PC-9 (cell line): Measurements from ENCODE around the gene KLHDC8A. TPM values are rescaled to one million over a fixed set of nuclear protein-coding genes. Genes with fewer than 3 reads are reported as not detected.

ENCODE experiments used
- BruUV-seq: library from RNA; stranded (reverse); fragments of 400-500 nt; replicated peaks from 2 replicates; lab custom pipeline; 2021; lab: Mats Ljungman, UMichigan
- CTCF ChIA-PET: fragments of 300-600 bp; sonication (Branson Sonifier 250); formaldehyde crosslinking; loops from one replicate; lab custom pipeline; 2022; ENCODE audit warnings: antibody characterized with exemption; lab: Charles Lee
- POLR2A ChIA-PET: fragments of 300-600 bp; sonication (Branson Sonifier 250); formaldehyde crosslinking; loops from one replicate; lab custom pipeline; 2022; ENCODE audit warnings: antibody characterized with exemption; ENCODE audit not compliant: unreplicated experiment; lab: Charles Lee
- DNase-seq, 2 experiments: peaks; one replicate each; pipeline versions ENCODE4 v3.0.0 to v3.0.0-alpha.2; 2015 to 2022; ENCODE audit warnings: mixed read lengths in 1 of 2
- H2AFZ ChIP-seq: fragments of 200-600 bp; sonication (generic); 2 replicates; pipeline ENCODE4 v1.8.1; 2017; ENCODE audit warnings: antibody characterized with exemption
- H3F3A ChIP-seq: fragments of 200-600 bp; sonication (generic); 2 replicates; pipeline ENCODE4 v1.8.1; 2017; ENCODE audit warnings: antibody characterized with exemption, mild to moderate bottlenecking, low read depth; ENCODE audit not compliant: insufficient read depth
- H3K27ac ChIP-seq: fragments of 200-600 bp; sonication (generic); 2 replicates; pipeline ENCODE4 v1.6.1; 2016; ENCODE audit warnings: mixed run types
- H3K27me3 ChIP-seq: fragments of 200-600 bp; sonication (generic); 2 replicates; pipeline ENCODE4 v1.6.1; 2016; ENCODE audit warnings: low read depth, mixed run types; ENCODE audit not compliant: insufficient read depth
- H3K36me3 ChIP-seq: fragments of 200-600 bp; sonication (generic); 2 replicates; pipeline ENCODE4 v1.6.1; 2016; ENCODE audit warnings: low read depth, mixed run types
- H3K4me1 ChIP-seq: fragments of 200-600 bp; sonication (generic); replicated peaks from 2 replicates; pipeline ENCODE4 v1.6.1; 2016; ENCODE audit warnings: mixed run types; ENCODE audit not compliant: insufficient read depth
- H3K4me2 ChIP-seq: fragments of 200-600 bp; sonication (generic); 2 replicates; pipeline ENCODE4 v1.6.1; 2017; ENCODE audit warnings: mixed run types
- H3K4me3 ChIP-seq: fragments of 200-600 bp; sonication (generic); 2 replicates; pipeline ENCODE4 v1.6.1; 2016; ENCODE audit warnings: mixed run types
- H3K79me2 ChIP-seq: fragments of 200-600 bp; sonication (generic); 2 replicates; pipeline ENCODE4 v1.6.1; 2017; ENCODE audit warnings: low read depth, mixed run types
- H3K9me2 ChIP-seq: fragments of 200-600 bp; sonication (generic); 2 replicates; pipeline ENCODE4 v1.8.1; 2017; ENCODE audit warnings: mild to moderate bottlenecking; ENCODE audit not compliant: insufficient read depth
- H3K9me3 ChIP-seq: fragments of 200-600 bp; sonication (generic); 2 replicates; pipeline ENCODE4 v1.8.1; 2016; ENCODE audit warnings: low read depth; ENCODE audit not compliant: insufficient read depth
- H4K20me1 ChIP-seq: fragments of 200-600 bp; sonication (generic); 2 replicates; pipeline ENCODE4 v1.8.1; 2017; ENCODE audit not compliant: insufficient read depth
- CTCF ChIP-seq: fragments of 200-600 bp; sonication (generic); conservative IDR thresholded peaks from 2 replicates; pipeline ENCODE4 v1.6.1; 2017; ENCODE audit warnings: mixed run types, antibody characterized with exemption, mild to moderate bottlenecking, moderate library complexity
- EZH2 ChIP-seq: fragments of 200-600 bp; sonication (generic); IDR thresholded peaks from 2 replicates; pipeline ENCODE4 v1.8.0; 2017; ENCODE audit warnings: antibody characterized with exemption, low read depth
- intact Hi-C: fragments of 100-400 bp; cut with micrococcal nuclease; formaldehyde crosslinking; loops from one replicate; pipeline ENCODE4 v1.10.0; 2022; ENCODE audit not compliant: unreplicated experiment
- total RNA-seq: library from RNA; stranded (reverse); gene quantifications from 2 replicates; pipeline ENCODE4 v1.2.3, GENCODE V29; 2021

KLHDC8A gene
- total RNA-seq, 1 experiment from 2014 or later = not detected

- Histone ChIP-seq H3F3A (no peaks in the 10 kb centered on the region), H4K20me1 (no peaks in the 10 kb centered on the region), H3K9me2 (no peaks in the 10 kb centered on the region), H3K36me3 (no peaks in the 10 kb centered on the region), H2AFZ (no peak overlapping the region), H3K4me1 (peaks cover 8% of the 10 kb centered on the region), H3K9me3 (no peaks in the 10 kb centered on the region), H3K27ac (no peak overlapping the region), H3K4me3 (no peak overlapping the region), H3K27me3 (peaks cover 6% of the 10 kb centered on the region), H3K79me2 (no peaks in the 10 kb centered on the region), H3K4me2 (no peak overlapping the region)
- intact Hi-C loops = loop anchor here (5.0 kb wide), 1 partner anchor 58 kb away; no protein-coding TSS in a partner anchor
- no TSS peak for BruUV-seq
- ChIA-PET POLR2A (no interaction called here), CTCF (no interaction called here)
- DNase-seq = no peak
- TF ChIP-seq CTCF (no peak), EZH2 (no peak)
Observed at GRCh38 chr1:205339197-205339702, 17.5 kb downstream of the KLHDC8A start.

GRCh38 chr1:205338011-205338410 is 18.7 kb downstream of the KLHDC8A start:
- TF ChIP-seq CTCF (no peak), EZH2 (no peak)

GRCh38 chr1:205337481-205337880 is 19.2 kb downstream of the KLHDC8A start:
- ChIA-PET POLR2A (interaction anchor here (0.5 to 0.7 kb wide), 2 partner anchors 791 to 1430 kb away, joined by 3 to 4 read pairs; no protein-coding TSS in a partner anchor), CTCF (interaction anchor here (1.2 to 2.8 kb wide), 2 partner anchors 62 to 147 kb away, joined by 3 to 14 read pairs; no protein-coding TSS in a partner anchor)
- Histone ChIP-seq H2AFZ (no peak overlapping the region), H3K9me3 (no peaks in the 10 kb centered on the region), H3K4me3 (no peak overlapping the region), H3F3A (no peaks in the 10 kb centered on the region), H3K79me2 (no peaks in the 10 kb centered on the region), H3K4me2 (no peak overlapping the region), H3K9me2 (no peaks in the 10 kb centered on the region), H3K27me3 (peaks cover 3% of the 10 kb centered on the region; the same call in 1 of the 2 replicates), H4K20me1 (no peaks in the 10 kb centered on the region), H3K4me1 (peaks cover 8% of the 10 kb centered on the region), H3K36me3 (no peaks in the 10 kb centered on the region), H3K27ac (no peak overlapping the region)
- BruUV-seq = no TSS peak
- intact Hi-C loops = loop anchor here (5.0 kb wide), 1 partner anchor 60 kb away; no protein-coding TSS in a partner anchor
- no peak for DNase-seq
- TF ChIP-seq CTCF (no peak), EZH2 (no peak)

More at GRCh38 chr1:205338011-205338410, 18.7 kb downstream of the KLHDC8A start:
- H3K9me3 ChIP-seq = no peaks in the 10 kb centered on the region
- no peaks in the 10 kb centered on the region for H3K79me2 ChIP-seq
- BruUV-seq = no TSS peak
- H3K4me1 ChIP-seq = peaks cover 8% of the 10 kb centered on the region
- H3F3A ChIP-seq = no peaks in the 10 kb centered on the region
- peaks cover 3% of the 10 kb centered on the region; the same call in 1 of the 2 replicates for H3K27me3 ChIP-seq
- H3K9me2 ChIP-seq = no peaks in the 10 kb centered on the region
- H4K20me1 ChIP-seq = no peaks in the 10 kb centered on the region
- intact Hi-C loops = loop anchor here (5.0 kb wide), 1 partner anchor 59 kb away; no protein-coding TSS in a partner anchor
- no peak overlapping the region for H2AFZ ChIP-seq
- no peaks in the 10 kb centered on the region for H3K36me3 ChIP-seq
- no peak overlapping the region for H3K4me3 ChIP-seq
- H3K27ac ChIP-seq = no peak overlapping the region
- no peak for DNase-seq
- no peak overlapping the region for H3K4me2 ChIP-seq
- CTCF ChIA-PET = no interaction called here
- POLR2A ChIA-PET = no interaction called here
